ENCODE measurements around the gene IRF4. TPM values are rescaled to one million over a fixed set of nuclear protein-coding genes. Genes with fewer than 3 reads are reported as not detected.

Gene IRF4
- total and polyA plus RNA-seq, 2 experiments from 2014 or later: 1.3 to 1.9 TPM

- ATAC-seq: no peak
Observed at GRCh38 chr6:352896-353470, 38.6 kb upstream of the IRF4 start.

More at GRCh38 chr6:352896-353470, 38.6 kb upstream of the IRF4 start:
- peaks cover 7% of the 10 kb centered on the region for H4K20me1 ChIP-seq (replicated peaks; ENCODE audit: insufficient read depth)
- no peak for DNase-seq (ENCODE audit: low spot score)
- Mint-ChIP-seq H3K4me3 (no peak overlapping the region), H3K9me3 (peaks cover 100% of the 10 kb centered on the region), H3K27ac (no peak overlapping the region), H3K36me3 (ENCODE audit: low read depth) (peaks cover 35% of the 10 kb centered on the region), H3K4me1 (peaks cover 11% of the 10 kb centered on the region), H3K27me3 (ENCODE audit: insufficient read depth, low read depth, poor library complexity) (peaks cover 13% of the 10 kb centered on the region)
- H3K36me3 ChIP-seq (ENCODE audit: insufficient read depth): peaks cover 6% of the 10 kb centered on the region; the same call in 1 of the 2 replicates
- no peaks in the 10 kb centered on the region for H3K27me3 ChIP-seq (ENCODE audit: insufficient read depth)
- no peaks in the 10 kb centered on the region for H3K4me1 ChIP-seq (ENCODE audit: insufficient read depth)
- H3K79me2 ChIP-seq (replicated peaks; ENCODE audit: insufficient read depth): no peaks in the 10 kb centered on the region
- TF ChIP-seq ZNF331 (CRISPR knock-in tag; IDR thresholded peaks at IDR 0.05; ENCODE audit: low read depth): no peak
- TF ChIP-seq EZH2 (IDR thresholded peaks at IDR 0.05; ENCODE audit: low read depth, unreplicated experiment): no peak
- no peak for TF ChIP-seq STAT1 (IDR thresholded peaks at IDR 0.05; ENCODE audit: unreplicated experiment)
- TF ChIP-seq REST (IDR thresholded peaks at IDR 0.05; ENCODE audit: unreplicated experiment): no peak
- no peak for TF ChIP-seq EZH2phosphoT487 (IDR thresholded peaks at IDR 0.05; ENCODE audit: unreplicated experiment)
- no peak for TF ChIP-seq CREB1 (CRISPR knock-in tag; IDR thresholded peaks at IDR 0.05; ENCODE audit: low read depth)
- no peak for TF ChIP-seq ETS1 (IDR thresholded peaks at IDR 0.05)
- no peak for TF ChIP-seq JUNB (IDR thresholded peaks at IDR 0.05; ENCODE audit: unreplicated experiment)
- no peak for TF ChIP-seq NANOG (IDR thresholded peaks at IDR 0.05; ENCODE audit: borderline replicate concordance)
- no peak for TF ChIP-seq ZNF114 (CRISPR knock-in tag; IDR thresholded peaks at IDR 0.05)
- no peaks in the 10 kb centered on the region for H3F3A ChIP-seq (replicated peaks; ENCODE audit: low read depth)
- H2AFZ ChIP-seq: no peak overlapping the region
- no peak overlapping the region for H3K27ac ChIP-seq (ENCODE audit: low read depth)
- H3K4me3 ChIP-seq: no peak overlapping the region
- no peak overlapping the region for H3K4me2 ChIP-seq
- H3K9me2 ChIP-seq (ENCODE audit: insufficient read depth): no peaks in the 10 kb centered on the region

All from GM23338 (cell line).